Osteocyte (in vitro differentiated cells): ENCODE results near the gene SSTR4. TPM values are rescaled to one million over a fixed set of nuclear protein-coding genes. Genes with fewer than 3 reads are reported as not detected.

Experiments
- DNase-seq: peaks from one replicate; pipeline ENCODE4 v3.0.0; 2021; ENCODE audit warnings: mixed read lengths; ENCODE audit not compliant: unreplicated experiment; ENCODE audit errors: extremely low spot score
- H3K27ac Mint-ChIP-seq: one replicate; pipeline ENCODE4 v1.8.0; 2021; ENCODE audit warnings: mild to moderate bottlenecking, mixed read lengths; ENCODE audit not compliant: unreplicated experiment
- H3K27me3 Mint-ChIP-seq: one replicate; pipeline ENCODE4 v1.8.0; 2021; ENCODE audit warnings: mixed read lengths; ENCODE audit not compliant: unreplicated experiment
- H3K36me3 Mint-ChIP-seq: one replicate; pipeline ENCODE4 v1.8.0; 2021; ENCODE audit warnings: mixed read lengths; ENCODE audit not compliant: unreplicated experiment
- H3K4me1 Mint-ChIP-seq: one replicate; pipeline ENCODE4 v1.8.0; 2021; ENCODE audit warnings: mixed read lengths; ENCODE audit not compliant: unreplicated experiment
- H3K4me3 Mint-ChIP-seq: one replicate; pipeline ENCODE4 v1.8.0; 2021; ENCODE audit warnings: mild to moderate bottlenecking, moderate library complexity, mixed read lengths; ENCODE audit not compliant: unreplicated experiment
- H3K9me3 Mint-ChIP-seq: one replicate; pipeline ENCODE4 v1.8.0; 2021; ENCODE audit warnings: mixed read lengths; ENCODE audit not compliant: unreplicated experiment
- CTCF ChIP-seq: fragments of 200-600 bp; sonication (generic); IDR thresholded peaks from 2 replicates; pipeline ENCODE4 v1.5.0; 2021; ENCODE audit warnings: antibody characterized with exemption, mild to moderate bottlenecking, moderate library complexity
- total RNA-seq: library from RNA; stranded (reverse); gene quantifications from 2 replicates; pipeline ENCODE4 v1.2.1, GENCODE V29; 2021

Gene SSTR4
- total RNA-seq, 1 donor from 2014 or later, result not detected

DNA sequence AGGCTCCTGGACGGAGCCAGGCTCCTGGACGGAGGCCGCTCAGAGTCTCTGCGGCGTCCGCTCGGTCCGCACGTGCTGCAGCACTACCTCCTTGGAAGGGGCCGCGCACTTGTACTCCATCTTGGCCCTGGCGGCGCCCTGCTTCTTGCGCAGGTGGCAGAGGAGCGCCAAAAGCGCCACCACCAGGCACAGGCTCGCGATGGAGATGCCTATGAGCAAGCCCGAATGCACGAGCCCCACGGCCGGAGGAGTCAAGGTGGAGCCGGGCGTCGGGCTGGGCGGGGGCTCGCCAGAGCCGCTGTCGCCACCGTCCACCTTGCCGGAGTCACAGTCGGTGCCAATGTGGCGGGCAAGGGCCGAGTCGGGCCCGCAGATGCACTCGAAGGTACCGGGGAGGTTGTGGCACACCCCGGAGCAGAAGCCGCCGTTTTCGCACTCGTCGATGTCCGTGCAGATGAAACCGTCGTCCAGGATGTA lies 12.7 kb downstream of the SSTR4 start:
- peaks cover 46% of the 10 kb centered on the region for H3K4me1 Mint-ChIP-seq

DNA sequence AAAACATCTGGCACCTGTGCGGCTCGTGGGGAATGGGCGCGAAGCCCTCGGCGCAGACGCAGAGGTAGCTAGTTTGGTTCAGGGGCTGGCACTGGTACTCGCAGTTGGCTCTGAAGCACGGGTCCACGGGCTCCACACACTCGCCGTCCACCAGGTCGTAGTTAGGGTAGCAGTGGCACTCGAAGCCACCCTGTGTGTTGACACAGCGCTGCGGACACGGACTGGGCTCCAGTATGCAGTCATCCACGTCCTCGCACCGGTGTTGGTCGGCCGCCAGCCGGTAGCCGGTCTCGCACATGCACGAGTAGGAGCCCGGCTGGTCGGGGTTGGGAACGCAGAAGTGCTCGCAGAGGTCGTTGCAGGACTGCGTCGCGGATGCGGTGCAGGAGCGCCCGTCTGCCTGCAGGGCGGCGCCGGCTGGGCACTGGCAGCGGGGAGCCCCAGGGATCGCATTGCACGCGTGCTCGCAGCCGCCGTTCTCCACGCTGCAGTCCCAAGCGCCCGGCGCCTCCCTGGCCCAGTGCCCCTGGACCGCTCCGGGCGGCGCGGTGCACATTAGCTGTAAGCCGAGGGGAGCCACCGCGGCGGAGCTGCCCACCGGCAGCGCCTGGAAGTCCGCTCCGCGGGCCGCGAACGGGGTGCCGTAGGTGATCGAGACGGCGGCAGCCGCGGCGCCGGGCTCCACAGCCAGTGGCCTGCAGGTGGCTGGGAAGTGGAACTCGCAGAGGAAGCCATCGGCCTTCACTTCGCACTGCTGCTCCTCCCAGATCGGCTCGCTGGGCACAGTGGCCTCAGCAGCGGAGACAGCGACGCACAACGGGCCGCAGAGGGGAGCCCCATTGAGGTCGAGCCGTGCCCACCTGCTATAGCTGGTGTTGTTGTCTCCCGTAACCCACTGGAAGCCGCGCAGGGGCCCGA lies 13.4 kb downstream of the SSTR4 start:
- Mint-ChIP-seq H3K36me3 (peaks cover 2% of the 10 kb centered on the region), H3K4me3 (peak overlapping the region; percentile 84), H3K4me1 (peaks cover 46% of the 10 kb centered on the region), H3K27ac (peak overlapping the region; percentile 52), H3K27me3 (no peaks in the 10 kb centered on the region), H3K9me3 (no peaks in the 10 kb centered on the region)
- no peak for DNase-seq
- peak; percentile 62 for TF ChIP-seq CTCF

More for the DNA sequence above, 12.7 kb downstream of the SSTR4 start:
- peak overlapping the region; percentile 84 for H3K4me3 Mint-ChIP-seq
- DNase-seq, result no peak
- H3K27ac Mint-ChIP-seq, result peak overlapping the region; percentile 68
- peaks cover under 1% of the 10 kb centered on the region for H3K36me3 Mint-ChIP-seq
- TF ChIP-seq CTCF, result no peak
- no peaks in the 10 kb centered on the region for H3K27me3 Mint-ChIP-seq
- H3K9me3 Mint-ChIP-seq, result no peaks in the 10 kb centered on the region

- H3K27ac Mint-ChIP-seq, result peak within 1 kb of the TSS; percentile 92
- no peak for TF ChIP-seq CTCF
- no peak for DNase-seq
These were observed 14.3 kb downstream of the SSTR4 start, which contains the start of gene THBD for GRCh38 chr20:23049201-23050075. Gene THBD, minus strand, starts transcription at chr20:23049672. Its CDS starts 168 bp downstream, at chr20:23049504.

GRCh38 chr20:23050076-23050838 lies 15.1 kb downstream of the SSTR4 start:
- Mint-ChIP-seq H3K4me1 (peaks cover 39% of the 10 kb centered on the region), H3K27me3 (no peaks in the 10 kb centered on the region), H3K4me3 (peak overlapping the region; percentile 84), H3K36me3 (peaks cover 2% of the 10 kb centered on the region), H3K9me3 (no peaks in the 10 kb centered on the region), H3K27ac (peak overlapping the region; percentile 92)
- TF ChIP-seq CTCF, result no peak
- no peak for DNase-seq

More at GRCh38 chr20:23049201-23050075, 14.3 kb downstream of the SSTR4 start, which contains the start of gene THBD:
- H3K4me3 Mint-ChIP-seq, result peak within 1 kb of the TSS; percentile 84
- H3K36me3 Mint-ChIP-seq, result peaks cover 2% of the 10 kb centered on the region
- peaks cover 44% of the 10 kb centered on the region for H3K4me1 Mint-ChIP-seq
- no peaks in the 10 kb centered on the region for H3K9me3 Mint-ChIP-seq
- no peaks in the 10 kb centered on the region for H3K27me3 Mint-ChIP-seq
